HepG2 (cell line): ENCODE measurements around the gene P4HTM. TPM values are rescaled to one million over a fixed set of nuclear protein-coding genes. Genes with fewer than 3 reads are reported as not detected.

Source experiments
- CBX2 ChIP-seq, 2 experiments: fragments of 200-600 bp in 1 of 2; sonication (generic); formaldehyde crosslinking in 1 of 2; IDR thresholded peaks; 2 replicates each; pipeline versions ENCODE4 v1.7.0 to v1.8.1; 2018 to 2022; ENCODE audit warnings: low read depth in 2 of 2, low read length in 1 of 2, mild to moderate bottlenecking in 1 of 2, missing genetic modification reagents in 1 of 2
- CHD2 ChIP-seq: IDR thresholded peaks from 2 replicates; pipeline ENCODE4 v1.6.1; 2011; ENCODE audit warnings: low read depth, low read length, improper control_type of control experiment
- DDIT3 ChIP-seq: sonication (generic); formaldehyde crosslinking; IDR thresholded peaks from 2 replicates; pipeline ENCODE4 v1.4.0; 2020; ENCODE audit warnings: mild to moderate bottlenecking, missing genetic modification reagents
- DR1 ChIP-seq: sonication (generic); formaldehyde crosslinking; IDR thresholded peaks from 2 replicates; pipeline ENCODE4 v1.8.0; 2021; ENCODE audit warnings: mild to moderate bottlenecking, missing genetic modification reagents, inconsistent platforms
- HMGA1 ChIP-seq: sonication (generic); formaldehyde crosslinking; conservative IDR thresholded peaks from 2 replicates; pipeline ENCODE4 v1.4.0; 2020; ENCODE audit warnings: missing genetic modification reagents
- HMGXB4 ChIP-seq, 2 experiments: sonication (generic) in 1 of 2; formaldehyde crosslinking in 1 of 2; IDR thresholded peaks; 2 replicates each; pipeline versions ENCODE4 v1.4.0 to v1.6.1; 2018 to 2020; ENCODE audit warnings: missing genetic modification reagents in 2 of 2, borderline replicate concordance in 1 of 2, low read depth in 1 of 2, mild to moderate bottlenecking in 1 of 2, missing biosample characterization in 1 of 2
- HNF4A ChIP-seq: sonication (generic); formaldehyde crosslinking; IDR thresholded peaks from 2 replicates; pipeline ENCODE4 v1.4.0; 2020; ENCODE audit warnings: missing genetic modification reagents
- POGZ ChIP-seq: sonication (generic); formaldehyde crosslinking; IDR thresholded peaks from 2 replicates; pipeline ENCODE4 v1.4.0; 2020; ENCODE audit warnings: mild to moderate bottlenecking, missing genetic modification reagents
- SIX4 ChIP-seq: sonication (generic); formaldehyde crosslinking; IDR thresholded peaks from 2 replicates; pipeline ENCODE4 v1.4.0; 2020; ENCODE audit warnings: missing genetic modification reagents
- SNAPC2 ChIP-seq: sonication (generic); formaldehyde crosslinking; IDR thresholded peaks from 2 replicates; pipeline ENCODE4 v1.8.1; 2022; ENCODE audit warnings: mild to moderate bottlenecking, missing genetic modification reagents
- TAF1 ChIP-seq: sonication (generic); formaldehyde crosslinking; IDR thresholded peaks from 2 replicates; pipeline ENCODE4 v1.4.0; 2020; ENCODE audit warnings: missing genetic modification reagents
- TRIM22 ChIP-seq: fragments of 450-650 bp; IDR thresholded peaks from 2 replicates; pipeline ENCODE4 v1.6.1; 2017
- ZBTB34 ChIP-seq: sonication (generic); formaldehyde crosslinking; IDR thresholded peaks from 2 replicates; pipeline ENCODE4 v1.8.0; 2022; ENCODE audit warnings: mild to moderate bottlenecking, missing genetic modification reagents
- ZMAT5 ChIP-seq: sonication (generic); formaldehyde crosslinking; IDR thresholded peaks from 2 replicates; pipeline ENCODE4 v1.5.0; 2020; ENCODE audit warnings: mild to moderate bottlenecking, low read depth, missing genetic modification reagents, borderline replicate concordance
- ZNF333 ChIP-seq: sonication (generic); formaldehyde crosslinking; IDR thresholded peaks from 2 replicates; pipeline ENCODE4 v1.4.0; 2020; ENCODE audit warnings: mild to moderate bottlenecking, missing genetic modification reagents, borderline replicate concordance
- ZNF446 ChIP-seq: sonication (generic); formaldehyde crosslinking; IDR thresholded peaks from 2 replicates; pipeline ENCODE4 v1.5.0; 2020; ENCODE audit warnings: mild to moderate bottlenecking, missing genetic modification reagents
- ZNF512 ChIP-seq: sonication (generic); formaldehyde crosslinking; IDR thresholded peaks from 2 replicates; pipeline ENCODE4 v1.4.0; 2020; ENCODE audit warnings: mild to moderate bottlenecking, missing genetic modification reagents
- ZNF841 ChIP-seq: sonication (generic); formaldehyde crosslinking; IDR thresholded peaks from 2 replicates; pipeline ENCODE4 v1.8.1; 2023; ENCODE audit warnings: missing genetic modification reagents, borderline replicate concordance
- ZNF883 ChIP-seq: sonication (generic); formaldehyde crosslinking; IDR thresholded peaks from 2 replicates; pipeline ENCODE4 v1.5.1; 2020; ENCODE audit warnings: mild to moderate bottlenecking, missing genetic modification reagents; ENCODE audit errors: not compliant biosample characterization
- ZSCAN25 ChIP-seq: sonication (generic); formaldehyde crosslinking; IDR thresholded peaks from 2 replicates; pipeline ENCODE4 v1.8.0; 2022; ENCODE audit warnings: mild to moderate bottlenecking, missing genetic modification reagents
- ZSCAN29 ChIP-seq: sonication (generic); formaldehyde crosslinking; conservative IDR thresholded peaks from 2 replicates; pipeline ENCODE4 v1.4.0; 2020; ENCODE audit warnings: mild to moderate bottlenecking, missing genetic modification reagents
- polyA plus RNA-seq, 8 experiments: library from polyadenylated mRNA; depleted of rRNA in 3 of 8; stranded (reverse) in 7 of 8; unstranded in 1 of 8; fragments of >200 nt; fragmentation: Illumina TruSeq in 4 of 8; extraction: Trizol in 4 of 8; gene quantifications; 2 replicates each; pipeline versions ENCODE4 v1.2.1 to v1.2.3, GENCODE V29; 2011 to 2016; ENCODE audit warnings: low read depth in 4 of 8, missing spikeins in 1 of 8, mixed read lengths in 1 of 8; ENCODE audit not compliant: insufficient read depth in 1 of 8
- total RNA-seq, 5 experiments: library from RNA; depleted of rRNA; stranded (reverse); fragments of >200 nt; fragmentation: Illumina TruSeq; extraction: Trizol; gene quantifications; 2 replicates each; pipeline ENCODE4 v1.2.3, GENCODE V29; 2016; ENCODE audit warnings: low read depth in 1 of 5

The P4HTM gene
- total and polyA plus RNA-seq, 2 of the 13 experiments (the other 11 are each of a cell fraction or from before 2014, with no cell fraction given) = 0.01 TPM; not detected in 1

- TF ChIP-seq HMGXB4 (CRISPR knock-in tag; IDR thresholded peaks at IDR 0.05; ENCODE audit: borderline replicate concordance in 1 of 2, low read depth in 1 of 2) (peak; percentile 82 to 86), SNAPC2 (CRISPR knock-in tag) (no peak), SIX4 (CRISPR knock-in tag) (peak; percentile 76; the same call in 1 of the 2 replicates), POGZ (CRISPR knock-in tag) (peak; percentile 85), TRIM22 (no peak), CBX2 (IDR thresholded peaks at IDR 0.05; ENCODE audit: low read depth, low read length) (no peak), CBX2 (CRISPR knock-in tag; IDR thresholded peaks at IDR 0.05; ENCODE audit: low read depth) (no peak), CHD2 (0 out of 2 replicates have a peak, but pooled peaks have one; percentile 23), ZMAT5 (CRISPR knock-in tag) (no peak), TAF1 (CRISPR knock-in tag) (peak; percentile 90), HMGA1 (no peak), HNF4A (CRISPR knock-in tag) (no peak), ZNF841 (no peak), DDIT3 (CRISPR knock-in tag) (no peak), ZBTB34 (CRISPR knock-in tag) (peak; percentile 42; the same call in 1 of the 2 replicates), ZSCAN25 (peak; percentile 71), DR1 (peak; percentile 99), ZNF446 (CRISPR knock-in tag) (peak; percentile 86; the same call in 1 of the 2 replicates), ZNF512 (CRISPR knock-in tag) (no peak), ZNF883 (CRISPR knock-in tag) (no peak), ZSCAN29 (CRISPR knock-in tag) (0 out of 2 replicates have a peak, but pooled peaks have one; percentile 55), ZNF333 (CRISPR knock-in tag) (0 out of 2 replicates have a peak, but pooled peaks have one; percentile 92)
These were observed 38.9 kb downstream of the P4HTM start, which contains the start of gene IMPDH2 (continued) for GRCh38 chr3:49028673-49029562.
